SKM-1 (cell line): ENCODE results near the gene NDUFAF2.
"Not testable (repeated sequence)": the region's sequence is repeated elsewhere in the genome, so short reads cannot be mapped to it uniquely, and the experiment has no call there.

Experiments used
- DNase-seq: peaks from one replicate; lab custom pipeline; 2025; ENCODE audit not compliant: unreplicated experiment; lab: John Stamatoyannopoulos, UW

Gene NDUFAF2

DNA sequence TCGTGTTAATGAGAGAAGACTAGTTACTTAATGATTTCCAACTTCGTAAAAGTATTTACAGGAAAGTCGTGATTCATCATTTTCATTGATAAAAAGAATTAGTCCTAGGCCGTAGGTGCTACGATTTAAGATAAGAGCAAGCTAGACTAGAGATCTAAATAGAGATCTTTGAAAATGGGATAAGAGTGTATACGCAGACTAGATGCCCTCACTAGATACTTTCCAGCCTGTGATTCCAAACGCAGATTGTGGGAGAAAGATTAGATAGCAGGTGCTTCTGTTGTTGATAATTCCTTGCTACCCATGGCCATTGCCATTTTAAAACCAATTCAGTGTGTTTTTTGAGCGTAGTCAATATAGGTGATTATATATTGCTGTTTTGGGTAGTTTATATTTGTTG, 223.9 kb downstream of the NDUFAF2 start:
- no peak for DNase-seq

DNA sequence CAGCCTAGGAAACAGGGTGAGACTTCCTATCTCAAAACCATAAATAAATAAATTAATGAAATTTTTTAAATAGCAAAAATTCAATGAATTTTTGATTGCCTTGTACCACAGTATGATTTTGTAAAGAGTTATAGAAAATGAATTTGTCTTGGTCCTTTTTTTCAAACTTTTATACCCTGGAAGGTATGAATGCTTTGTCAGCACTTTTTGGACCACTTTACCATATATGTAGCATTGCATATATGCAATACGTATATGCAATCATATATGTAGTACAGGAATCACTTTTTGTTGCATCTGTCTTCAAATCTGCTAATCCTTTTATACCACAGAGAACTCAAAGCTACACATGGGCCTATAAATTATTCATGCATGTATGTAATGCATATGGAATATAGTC, 226.5 kb downstream of the NDUFAF2 start:
- DNase-seq: no peak

DNA sequence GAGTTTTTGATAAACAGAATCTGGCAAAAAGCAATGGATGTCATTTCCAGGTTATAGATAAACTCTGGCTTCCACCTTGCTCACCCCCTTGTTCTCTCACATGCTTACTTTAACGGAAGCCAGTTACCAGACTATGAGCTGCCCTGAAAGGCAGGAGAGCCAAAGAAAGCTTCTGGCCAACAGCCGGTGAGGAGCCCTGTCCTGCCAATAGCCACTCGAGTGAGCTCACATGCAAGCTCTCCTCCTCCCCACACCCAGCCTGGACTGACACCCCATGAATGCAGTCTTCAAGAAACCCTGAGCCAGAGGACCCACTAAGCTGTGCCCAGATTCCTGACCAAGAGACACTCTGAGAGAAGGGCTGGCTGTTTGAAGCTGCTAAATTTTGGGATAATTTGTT, 231.6 kb downstream of the NDUFAF2 start:
- DNase-seq: no peak

DNA sequence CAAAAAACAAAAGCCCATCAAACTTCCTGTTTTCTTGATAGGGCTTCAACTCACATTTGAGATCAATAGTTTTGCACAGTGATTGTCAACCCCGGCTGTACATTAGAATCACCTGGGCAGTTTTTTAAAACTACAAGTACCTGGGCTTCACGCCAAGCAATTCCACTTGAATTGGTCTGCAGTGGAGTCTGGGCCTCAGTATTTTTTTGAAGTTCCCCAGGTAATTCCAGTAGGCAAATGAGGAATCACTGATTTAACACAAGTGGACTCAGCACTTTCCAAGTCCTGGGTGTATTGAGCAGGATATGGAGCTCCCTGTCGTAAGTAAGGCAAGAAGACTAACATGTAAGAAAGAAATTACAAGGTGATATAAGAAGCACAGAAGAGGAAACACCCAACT, 232.1 kb downstream of the NDUFAF2 start:
- no peak for DNase-seq

DNA sequence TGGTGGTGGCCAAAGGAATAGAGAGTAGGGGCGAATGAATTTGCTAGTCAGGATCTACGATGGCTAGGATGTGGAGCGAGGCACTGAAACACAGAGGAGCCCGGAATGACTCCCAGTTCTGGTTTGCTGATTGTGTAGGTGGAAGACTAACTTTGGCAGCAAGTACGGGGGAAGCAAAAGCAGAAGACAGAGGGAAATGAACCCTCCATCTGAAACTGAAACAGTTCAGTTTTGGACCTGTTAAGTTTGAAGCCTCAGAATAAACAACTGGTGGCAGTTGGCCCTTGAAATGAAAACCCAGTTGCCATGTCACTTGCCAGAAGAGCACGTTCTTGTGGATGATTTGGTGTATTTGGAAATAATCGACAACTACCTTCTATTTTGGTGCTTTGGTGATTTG, 232.7 kb downstream of the NDUFAF2 start:
- no peak for DNase-seq

DNA sequence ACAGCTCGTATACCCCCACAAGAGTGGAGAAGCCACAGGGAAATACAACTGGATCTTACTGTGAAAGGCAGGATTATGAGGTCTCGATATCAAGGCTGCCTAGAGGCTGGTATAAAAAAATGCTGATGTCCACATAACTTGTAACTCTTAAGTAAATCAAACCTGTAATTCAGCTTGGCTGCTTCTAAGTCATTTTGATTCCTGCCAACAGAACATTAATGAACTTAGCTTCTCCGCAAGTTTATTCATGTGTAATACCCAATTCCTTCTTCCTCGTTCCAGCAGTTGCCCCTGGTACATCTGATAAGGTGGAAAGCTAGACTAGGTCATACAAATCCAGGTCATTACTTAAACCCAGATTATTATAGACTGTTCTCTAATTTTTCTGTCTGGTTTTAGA, 233.7 kb downstream of the NDUFAF2 start:
- DNase-seq: no peak

DNA sequence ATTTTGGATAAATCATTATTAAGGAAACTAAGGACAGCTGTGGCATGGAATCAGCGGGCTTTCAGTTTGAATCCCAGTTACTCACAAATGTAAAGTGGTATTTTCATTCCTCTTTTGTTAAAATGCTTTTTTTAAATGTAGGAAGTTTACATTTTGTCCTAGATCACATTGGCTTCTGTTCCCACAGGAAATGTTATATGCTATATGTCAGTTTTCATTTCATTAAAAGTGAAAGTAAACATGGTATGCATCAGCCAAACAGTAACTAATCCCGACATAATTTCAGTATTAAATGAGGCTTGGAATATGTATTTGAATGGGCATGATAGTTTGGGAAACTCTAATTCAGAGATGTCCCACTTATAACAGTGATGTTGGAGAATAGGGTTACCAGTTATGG, 235.9 kb downstream of the NDUFAF2 start:
- DNase-seq: no peak

DNA sequence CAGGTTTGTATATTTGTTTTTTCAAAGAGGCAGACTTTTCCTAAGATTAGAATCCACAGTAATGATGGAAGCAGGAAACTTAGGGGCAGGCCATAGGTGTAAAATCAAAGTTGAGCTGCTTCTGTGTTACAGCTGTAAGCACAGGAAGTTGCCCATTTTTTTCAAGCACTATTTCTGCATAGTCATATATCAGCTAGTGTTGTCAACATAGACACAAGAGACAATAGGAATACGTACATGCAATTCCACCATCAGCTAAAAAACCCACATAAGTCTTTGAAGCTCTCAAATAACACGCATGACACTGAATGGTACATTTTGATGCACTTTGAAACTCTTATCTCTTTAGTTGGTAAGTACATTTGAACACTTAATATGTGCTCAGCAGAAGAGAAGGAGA, 237.4 kb downstream of the NDUFAF2 start:
- no peak for DNase-seq

DNA sequence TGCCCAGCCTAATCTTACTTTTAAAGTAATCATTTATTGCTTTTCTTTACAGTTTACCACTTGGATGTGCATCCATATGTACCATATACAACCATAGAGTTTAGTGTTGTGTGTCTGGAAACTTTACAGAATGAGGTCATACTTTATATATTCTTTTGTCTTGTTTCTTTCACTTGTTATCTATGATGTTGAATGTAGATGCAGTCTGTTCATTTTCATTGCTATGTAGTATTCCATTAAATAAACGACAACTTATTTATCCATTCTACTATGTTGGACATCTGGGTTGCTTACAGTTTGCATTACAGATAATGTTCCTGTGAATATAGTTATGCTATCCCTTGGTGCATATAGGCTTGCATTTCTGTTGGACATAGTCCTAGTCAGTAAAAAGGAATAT, 238.5 kb downstream of the NDUFAF2 start:
- no peak for DNase-seq

DNA sequence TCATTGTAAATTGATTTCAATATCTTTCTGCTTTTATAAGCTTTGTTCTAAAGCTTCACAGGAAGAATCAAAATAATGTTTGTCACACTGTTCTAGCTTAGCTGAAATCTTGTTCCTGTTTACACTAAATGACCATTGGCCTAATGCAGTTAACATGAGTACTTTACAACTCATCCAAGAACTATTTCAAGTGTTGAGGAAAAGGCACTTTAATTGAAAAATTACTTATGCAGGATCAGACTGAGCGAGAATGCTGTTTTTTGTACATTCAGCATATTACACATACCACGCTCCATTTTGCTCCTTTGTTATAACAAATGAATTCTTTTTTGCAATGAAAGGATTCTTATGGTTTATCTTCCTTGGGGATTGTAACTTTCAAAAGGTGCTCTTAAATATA, 239.7 kb downstream of the NDUFAF2 start:
- no peak for DNase-seq

DNA sequence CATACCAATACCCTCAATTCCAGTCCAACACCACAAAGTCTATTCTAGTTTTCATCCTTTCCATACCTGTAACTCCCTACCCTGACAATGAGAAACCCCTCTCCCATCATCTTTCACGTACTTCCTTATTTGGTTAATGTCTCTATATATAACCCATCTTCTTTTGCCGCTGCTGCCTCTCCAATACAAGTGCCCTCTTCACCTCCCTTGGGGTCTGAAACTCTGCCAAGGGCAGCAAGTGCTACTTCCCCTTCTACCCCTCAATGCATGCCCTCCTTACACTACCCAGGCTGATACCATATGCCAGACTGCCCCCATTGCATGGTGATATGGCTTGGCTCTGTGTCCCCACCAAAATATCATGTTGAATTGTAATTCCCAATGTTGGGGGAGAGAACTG, 241.6 kb downstream of the NDUFAF2 start:
- no peak for DNase-seq

DNA sequence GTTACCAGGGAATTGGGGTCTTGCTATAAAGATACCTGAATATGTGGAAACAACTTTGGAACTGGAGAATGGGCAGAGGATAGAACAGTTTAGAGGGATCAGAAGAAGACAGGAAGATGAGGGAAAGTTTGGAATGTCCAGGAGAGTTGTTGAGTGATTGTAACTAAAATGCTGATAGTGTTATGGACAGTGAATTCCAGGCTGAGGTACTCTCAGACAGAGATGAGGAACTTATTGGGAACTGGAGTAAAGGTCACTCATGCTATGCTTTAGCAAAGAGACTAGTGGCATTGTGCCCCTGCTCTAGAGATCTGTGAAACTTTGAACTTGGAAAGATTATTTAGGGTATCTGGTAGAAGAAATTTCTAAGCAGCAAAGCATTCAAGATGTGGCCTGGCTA, 242.3 kb downstream of the NDUFAF2 start:
- not testable (repeated sequence) for DNase-seq

DNA sequence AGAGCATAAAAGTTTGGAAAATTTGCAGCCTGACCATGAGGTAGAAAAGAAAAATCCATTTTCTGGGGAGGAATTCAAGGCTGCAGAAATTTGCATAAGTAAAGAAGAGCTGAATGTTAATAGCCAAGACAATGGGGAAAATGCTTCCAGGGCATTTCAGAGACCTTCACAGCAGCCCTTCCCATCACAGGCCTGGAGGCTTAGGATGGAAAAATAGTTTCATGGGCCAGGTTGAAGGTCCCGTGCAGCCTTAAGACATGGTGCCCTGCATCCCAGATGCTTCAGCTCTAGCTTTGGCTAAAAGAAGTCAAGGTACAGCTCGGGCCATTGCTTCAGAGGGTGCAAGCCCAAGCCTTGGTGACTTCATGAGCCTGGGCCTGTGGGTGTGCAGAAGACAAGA, 242.8 kb downstream of the NDUFAF2 start:
- not testable (repeated sequence) for DNase-seq

DNA sequence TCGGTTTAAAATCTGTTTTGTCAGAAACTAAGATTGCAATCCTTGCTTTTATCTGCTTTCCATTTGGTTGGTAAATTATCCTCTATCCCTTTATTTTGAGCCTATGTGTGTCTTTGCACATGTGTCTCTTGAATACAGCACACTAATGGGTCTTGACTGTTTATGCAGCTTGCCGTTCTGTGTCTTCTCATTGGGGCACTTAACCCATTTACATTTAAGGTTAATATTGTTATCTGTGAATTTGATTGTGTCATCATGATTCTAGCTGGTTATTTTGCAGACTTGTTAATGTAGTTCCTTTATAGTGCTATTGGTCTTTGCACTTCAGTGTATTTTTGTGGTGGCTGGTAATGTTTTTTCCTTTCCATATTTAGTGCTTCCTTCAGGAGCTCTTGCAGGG, 253.6 kb downstream of the NDUFAF2 start:
- DNase-seq: no peak

DNA sequence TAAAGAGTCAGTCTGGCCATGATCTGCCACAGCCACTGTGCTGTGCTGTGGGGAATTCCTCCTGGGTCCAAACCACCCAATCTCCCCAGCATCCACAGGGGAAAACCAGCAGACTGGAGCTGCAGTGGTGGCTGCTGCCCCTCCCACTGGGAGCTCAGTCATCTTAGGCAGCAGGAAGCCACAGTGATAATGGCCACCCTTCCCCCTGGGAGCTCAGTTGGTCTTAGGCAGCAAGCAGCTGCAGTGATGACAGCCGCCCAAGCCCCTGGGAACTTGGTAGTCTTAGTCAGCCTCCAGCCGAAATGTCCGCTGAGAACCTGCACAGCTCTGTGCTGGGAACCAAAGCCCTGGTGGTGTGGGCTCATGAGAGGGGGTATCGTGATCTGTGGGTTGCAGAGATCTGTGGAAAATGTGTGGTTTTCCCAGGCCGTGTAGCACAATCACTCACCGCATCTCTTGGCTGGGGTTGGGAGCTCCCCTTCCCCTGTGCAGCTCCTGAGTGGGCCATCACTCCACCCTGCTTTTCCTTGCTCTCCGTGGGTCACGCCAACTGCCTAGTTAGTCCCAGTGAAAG, 255.7 kb downstream of the NDUFAF2 start:
- no peak for DNase-seq

DNA sequence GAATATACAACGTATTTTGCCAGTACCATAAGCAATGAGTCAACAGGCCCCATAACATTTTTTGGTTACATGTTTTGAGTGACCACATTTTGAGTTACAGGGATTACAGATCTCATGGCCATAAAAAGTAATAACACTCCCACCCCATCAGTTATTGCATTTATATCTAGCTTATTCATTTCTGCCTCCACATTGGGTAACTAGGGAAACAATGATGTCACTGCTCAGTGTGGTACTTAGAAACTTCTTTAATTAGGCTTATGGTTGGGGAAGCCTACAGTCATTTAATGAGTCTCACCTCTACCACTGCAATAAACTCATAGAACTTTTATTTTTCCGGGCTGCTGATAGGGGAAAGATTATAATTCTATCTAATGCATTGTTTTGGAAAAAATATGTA, 257.2 kb downstream of the NDUFAF2 start:
- DNase-seq: no peak
